ENCODE measurements around the gene TMED8. TPM values are rescaled to one million over a fixed set of nuclear protein-coding genes. Genes with fewer than 3 reads are reported as not detected.
A peak's percentile ranks its signal among the peaks of the same experiment; 100 is the strongest.

TMED8 gene
- total RNA-seq, 1 donor: 13.0 TPM

- Histone ChIP-seq H4K20me1 (ENCODE audit: insufficient read depth, low read length) (peaks cover 4% of the 10 kb centered on the region), H3K4me2 (ENCODE audit: insufficient read depth, low read length) (no peak overlapping the region), H3K4me3 (ENCODE audit: insufficient read depth, low read length) (no peak overlapping the region), H3K27ac (ENCODE audit: low read depth, low read length) (no peak overlapping the region), H3K79me2 (ENCODE audit: insufficient read depth, low read length) (no peaks in the 10 kb centered on the region), H2AFZ (ENCODE audit: low read length) (no peak overlapping the region), H3K9me3 (ENCODE audit: low read depth, low read length) (no peaks in the 10 kb centered on the region), H3K36me3 (ENCODE audit: insufficient read depth, low read length) (peaks cover 19% of the 10 kb centered on the region), H3K4me1 (ENCODE audit: insufficient read depth, low read length) (peaks cover 12% of the 10 kb centered on the region), H3K27me3 (ENCODE audit: insufficient read depth, low read length) (no peaks in the 10 kb centered on the region)
- no peak for TF ChIP-seq CTCF (IDR thresholded peaks at IDR 0.05; ENCODE audit: extremely low read depth, low read depth, low read length)
- no peak for DNase-seq (ENCODE audit: insufficient read length, low spot score, missing footprints)
Measured at GRCh38 chr14:77343662-77344061, 33.2 kb downstream of the TMED8 start.

GRCh38 chr14:77342726-77343397, 34.0 kb downstream of the TMED8 start:
- Histone ChIP-seq H4K20me1 (ENCODE audit: insufficient read depth, low read length) (peaks cover 4% of the 10 kb centered on the region), H3K4me1 (ENCODE audit: insufficient read depth, low read length) (peaks cover 12% of the 10 kb centered on the region), H3K4me3 (ENCODE audit: insufficient read depth, low read length) (no peak overlapping the region), H3K4me2 (ENCODE audit: insufficient read depth, low read length) (no peak overlapping the region), H3K9me3 (ENCODE audit: low read depth, low read length) (no peaks in the 10 kb centered on the region), H3K79me2 (ENCODE audit: insufficient read depth, low read length) (no peaks in the 10 kb centered on the region), H3K27me3 (ENCODE audit: insufficient read depth, low read length) (no peaks in the 10 kb centered on the region), H3K36me3 (ENCODE audit: insufficient read depth, low read length) (peaks cover 19% of the 10 kb centered on the region), H3K27ac (ENCODE audit: low read depth, low read length) (no peak overlapping the region), H2AFZ (ENCODE audit: low read length) (no peak overlapping the region)
- TF ChIP-seq CTCF (IDR thresholded peaks at IDR 0.05; ENCODE audit: extremely low read depth, low read depth, low read length): no peak
- DNase-seq (ENCODE audit: insufficient read length, low spot score, missing footprints): no peak

GRCh38 chr14:77340389-77340788, 36.5 kb downstream of the TMED8 start:
- TF ChIP-seq CTCF (IDR thresholded peaks at IDR 0.05; ENCODE audit: extremely low read depth, low read depth, low read length): no peak
- Histone ChIP-seq H3K4me2 (ENCODE audit: insufficient read depth, low read length) (no peak overlapping the region), H4K20me1 (ENCODE audit: insufficient read depth, low read length) (peaks cover 4% of the 10 kb centered on the region), H3K36me3 (ENCODE audit: insufficient read depth, low read length) (peaks cover 16% of the 10 kb centered on the region), H3K79me2 (ENCODE audit: insufficient read depth, low read length) (no peaks in the 10 kb centered on the region), H2AFZ (ENCODE audit: low read length) (no peak overlapping the region), H3K27me3 (ENCODE audit: insufficient read depth, low read length) (no peaks in the 10 kb centered on the region), H3K4me1 (ENCODE audit: insufficient read depth, low read length) (peaks cover 12% of the 10 kb centered on the region), H3K9me3 (ENCODE audit: low read depth, low read length) (no peaks in the 10 kb centered on the region), H3K27ac (ENCODE audit: low read depth, low read length) (no peak overlapping the region), H3K4me3 (ENCODE audit: insufficient read depth, low read length) (no peak overlapping the region)
- DNase-seq (ENCODE audit: insufficient read length, low spot score, missing footprints): no peak

GRCh38 chr14:77339407-77339806, 37.5 kb downstream of the TMED8 start:
- H3K27ac ChIP-seq (ENCODE audit: low read depth, low read length): peak overlapping the region; percentile 72
- no peak overlapping the region for H2AFZ ChIP-seq (ENCODE audit: low read length)
- peak; percentile 91 for DNase-seq (ENCODE audit: insufficient read length, low spot score, missing footprints)

More at GRCh38 chr14:77339407-77339806, 37.5 kb downstream of the TMED8 start:
- H3K4me1 ChIP-seq (ENCODE audit: insufficient read depth, low read length): peaks cover 12% of the 10 kb centered on the region
- no peaks in the 10 kb centered on the region for H3K9me3 ChIP-seq (ENCODE audit: low read depth, low read length)
- peaks cover 3% of the 10 kb centered on the region for H4K20me1 ChIP-seq (ENCODE audit: insufficient read depth, low read length)
- H3K4me2 ChIP-seq (ENCODE audit: insufficient read depth, low read length): peak overlapping the region; percentile 41
- H3K79me2 ChIP-seq (ENCODE audit: insufficient read depth, low read length): no peaks in the 10 kb centered on the region
- no peak overlapping the region for H3K4me3 ChIP-seq (ENCODE audit: insufficient read depth, low read length)
- no peaks in the 10 kb centered on the region for H3K27me3 ChIP-seq (ENCODE audit: insufficient read depth, low read length)
- peaks cover 16% of the 10 kb centered on the region for H3K36me3 ChIP-seq (ENCODE audit: insufficient read depth, low read length)
- no peak for TF ChIP-seq CTCF (IDR thresholded peaks at IDR 0.05; ENCODE audit: extremely low read depth, low read depth, low read length)
